VCaP (cell line): Measurements from ENCODE around the gene STIP1.

Experiments used
- H3K27ac ChIP-seq: fragments of 450-650 bp; 2 replicates; pipeline ENCODE4 v1.5.1; 2017
- CTCF ChIP-seq: fragments of 450-650 bp; conservative IDR thresholded peaks from 2 replicates; pipeline ENCODE4 v1.5.1; 2017; ENCODE audit warnings: mild to moderate bottlenecking, moderate library complexity

STIP1 gene

GRCh38 chr11:64235437-64236161 is 49.6 kb downstream of the STIP1 start:
- TF ChIP-seq CTCF: no peak
- peak overlapping the region; percentile 95 for H3K27ac ChIP-seq

- peak overlapping the region; percentile 95 for H3K27ac ChIP-seq
- peak; percentile 56 for TF ChIP-seq CTCF
These were observed 51.5 kb downstream of the STIP1 start for GRCh38 chr11:64237484-64237951.

GRCh38 chr11:64238076-64238475 is 52.1 kb downstream of the STIP1 start:
- peak overlapping the region; percentile 95 for H3K27ac ChIP-seq
- no peak for TF ChIP-seq CTCF

GRCh38 chr11:64238999-64239398 is 53.0 kb downstream of the STIP1 start:
- peak overlapping the region; percentile 95 for H3K27ac ChIP-seq

GRCh38 chr11:64239662-64240434 is 53.9 kb downstream of the STIP1 start:
- peak overlapping the region; percentile 95 for H3K27ac ChIP-seq
- TF ChIP-seq CTCF: no peak

More at GRCh38 chr11:64238999-64239398, 53.0 kb downstream of the STIP1 start:
- TF ChIP-seq CTCF: no peak

- no peak for TF ChIP-seq CTCF
- H3K27ac ChIP-seq: peak within 1 kb of the TSS; percentile 95
These were observed 54.7 kb downstream of the STIP1 start, which contains the start of gene FKBP2 for GRCh38 chr11:64240435-64241240. FKBP2 (plus strand) TSS chr11:64241095; CDS start chr11:64242388, 1,293 bp downstream.

- no peak for TF ChIP-seq CTCF
- peak overlapping the region; percentile 95 for H3K27ac ChIP-seq
These were observed 55.2 kb downstream of the STIP1 start for GRCh38 chr11:64241241-64241490.
